HEK293 (cell line): ENCODE measurements around the gene PCID2.

ENCODE experiments used
- ATF2 ChIP-seq: fragments of 450-650 bp; formaldehyde crosslinking; IDR thresholded peaks from 2 replicates; pipeline ENCODE4 v1.5.1; 2016; ENCODE audit warnings: missing biosample characterization, missing genetic modification characterization, low read depth
- CTCF ChIP-seq: fragments of 450-650 bp; formaldehyde crosslinking; IDR thresholded peaks from 2 replicates; pipeline ENCODE4 v1.5.1; 2016; ENCODE audit warnings: missing biosample characterization, missing genetic modification characterization
- PRDM1 ChIP-seq: fragments of 450-650 bp; formaldehyde crosslinking; IDR thresholded peaks from 2 replicates; pipeline ENCODE4; 2016; ENCODE audit warnings: missing biosample characterization, missing genetic modification characterization
- ZBTB7A ChIP-seq: fragments of 450-650 bp; formaldehyde crosslinking; IDR thresholded peaks from 2 replicates; pipeline ENCODE4 v1.5.1; 2016; ENCODE audit warnings: low read depth, missing biosample characterization, missing genetic modification characterization
- ZNF24 ChIP-seq: fragments of 450-650 bp; formaldehyde crosslinking; IDR thresholded peaks from 2 replicates; pipeline ENCODE4 v1.5.1; 2016; ENCODE audit warnings: missing biosample characterization, missing genetic modification characterization
- ZNF398 ChIP-seq: fragments of 450-650 bp; formaldehyde crosslinking; IDR thresholded peaks from 2 replicates; pipeline ENCODE4 v1.5.1; 2017; ENCODE audit warnings: missing biosample characterization, missing genetic modification characterization

GRCh38 chr13:113149711-113150549 lies 58.5 kb downstream of the PCID2 start:
- TF ChIP-seq ZBTB7A = no peak
- TF ChIP-seq ZNF24 (tag by site-specific recombination) = no peak
- TF ChIP-seq ATF2 (tag by site-specific recombination) = no peak
- no peak for TF ChIP-seq PRDM1 (tag by site-specific recombination)
- TF ChIP-seq CTCF (tag by site-specific recombination) = no peak
- TF ChIP-seq ZNF398 = no peak
